H9 (cell line): ENCODE measurements around the gene SMPX. TPM values are rescaled to one million over a fixed set of nuclear protein-coding genes. Genes with fewer than 3 reads are reported as not detected.
"Not testable (repeated sequence)": the region's sequence is repeated elsewhere in the genome, so short reads cannot be mapped to it uniquely, and the experiment has no call there.

Experiments used
- DNase-seq: peaks from one replicate; pipeline ENCODE4 v3.0.0-alpha.2; 2017
- H2AFZ ChIP-seq: one replicate; pipeline ENCODE4 v1.6.1; 2013; ENCODE audit warnings: mild to moderate bottlenecking, low read length, control low read depth, moderate library complexity
- H2AK5ac ChIP-seq: 2 replicates; pipeline ENCODE4 v1.6.1; 2013; ENCODE audit warnings: low read length, control low read depth, mixed read lengths; ENCODE audit not compliant: insufficient read length
- H2BK120ac ChIP-seq: one replicate; pipeline ENCODE4 v1.6.1; 2013; ENCODE audit warnings: low read depth, mild to moderate bottlenecking, low read length, control low read depth, inconsistent platforms; ENCODE audit not compliant: poor library complexity, severe bottlenecking
- H2BK12ac ChIP-seq: 2 replicates; pipeline ENCODE4 v1.6.1; 2013; ENCODE audit warnings: low read length, control low read depth, mixed read lengths, low read depth; ENCODE audit not compliant: insufficient read length
- H2BK15ac ChIP-seq: 2 replicates; pipeline ENCODE4 v1.6.1; 2013; ENCODE audit warnings: low read depth, low read length, control low read depth
- H2BK20ac ChIP-seq: one replicate; pipeline ENCODE4 v1.6.1; 2013; ENCODE audit warnings: low read depth, mild to moderate bottlenecking, low read length, control low read depth, inconsistent platforms; ENCODE audit not compliant: poor library complexity, severe bottlenecking
- H2BK5ac ChIP-seq: 2 replicates; pipeline ENCODE4 v1.6.1; 2013; ENCODE audit warnings: low read length, control low read depth, mixed read lengths; ENCODE audit not compliant: insufficient read length
- H3K14ac ChIP-seq: 2 replicates; pipeline ENCODE4 v1.6.1; 2013; ENCODE audit warnings: low read length, control low read depth; ENCODE audit not compliant: insufficient read depth
- H3K18ac ChIP-seq: 2 replicates; pipeline ENCODE4 v1.6.1; 2013; ENCODE audit warnings: low read depth, mild to moderate bottlenecking, mixed read lengths, low read length, control low read depth; ENCODE audit not compliant: insufficient read length
- H3K23ac ChIP-seq: 2 replicates; pipeline ENCODE4 v1.6.1; 2013; ENCODE audit warnings: low read length, control low read depth, mixed read lengths, low read depth; ENCODE audit not compliant: insufficient read length
- H3K23me2 ChIP-seq: 2 replicates; pipeline ENCODE4 v1.6.1; 2013; ENCODE audit warnings: low read depth, mild to moderate bottlenecking, mixed read lengths, low read length, control low read depth; ENCODE audit not compliant: insufficient read length, poor library complexity, severe bottlenecking
- H3K27ac ChIP-seq: 2 replicates; pipeline ENCODE4 v1.5.1; 2013; ENCODE audit warnings: low read length, control low read depth, mixed read lengths, low read depth; ENCODE audit not compliant: insufficient read length
- H3K27me3 ChIP-seq: 2 replicates; pipeline ENCODE4 v1.6.1; 2013; ENCODE audit warnings: low read length, control low read depth, inconsistent platforms; ENCODE audit not compliant: insufficient read depth
- H3K4ac ChIP-seq: 2 replicates; pipeline ENCODE4 v1.6.1; 2013; ENCODE audit warnings: low read depth, mild to moderate bottlenecking, control low read depth, inconsistent platforms, low read length, moderate library complexity
- H3K4me1 ChIP-seq: 2 replicates; pipeline ENCODE4 v1.6.1; 2013; ENCODE audit warnings: low read length, control low read depth, inconsistent platforms; ENCODE audit not compliant: insufficient read depth
- H3K4me2 ChIP-seq: 2 replicates; pipeline ENCODE4 v1.6.1; 2013; ENCODE audit warnings: low read length, control low read depth, mixed read lengths; ENCODE audit not compliant: insufficient read length, insufficient read depth
- H3K56ac ChIP-seq: 2 replicates; pipeline ENCODE4 v1.6.1; 2013; ENCODE audit warnings: low read depth, mild to moderate bottlenecking, mixed read lengths, low read length, control low read depth; ENCODE audit not compliant: insufficient read length
- H3K79me1 ChIP-seq: 2 replicates; pipeline ENCODE4 v1.6.1; 2013; ENCODE audit warnings: low read depth, mild to moderate bottlenecking, moderate library complexity, low read length, control low read depth, inconsistent platforms; ENCODE audit not compliant: insufficient read depth, poor library complexity, severe bottlenecking
- H3K79me2 ChIP-seq: 2 replicates; pipeline ENCODE4 v1.6.1; 2013; ENCODE audit warnings: low read length, control low read depth, inconsistent platforms; ENCODE audit not compliant: insufficient read depth
- H3K9ac ChIP-seq: 2 replicates; pipeline ENCODE4 v1.6.1; 2013; ENCODE audit warnings: low read length, control low read depth, mixed read lengths; ENCODE audit not compliant: insufficient read length; ENCODE audit errors: extremely low read depth
- H3K9me3 ChIP-seq: one replicate; pipeline ENCODE4 v1.6.1; 2013; ENCODE audit warnings: low read depth, low read length, inconsistent platforms; ENCODE audit not compliant: control insufficient read depth
- H3T11ph ChIP-seq: one replicate; pipeline ENCODE4 v1.6.1; 2013; ENCODE audit warnings: mild to moderate bottlenecking, low read length, control low read depth, inconsistent platforms
- H4K20me1 ChIP-seq: one replicate; pipeline ENCODE4 v1.6.1; 2013; ENCODE audit not compliant: control insufficient read depth, insufficient read length, insufficient read depth
- H4K5ac ChIP-seq: 2 replicates; pipeline ENCODE4 v1.6.1; 2013; ENCODE audit warnings: low read depth, mild to moderate bottlenecking, mixed read lengths, low read length, control low read depth; ENCODE audit not compliant: insufficient read length
- H4K8ac ChIP-seq: replicated peaks from 2 replicates; pipeline ENCODE4 v1.6.1; 2013; ENCODE audit warnings: low read length, control low read depth, mixed read lengths, low read depth; ENCODE audit not compliant: insufficient read length
- H4K91ac ChIP-seq: 2 replicates; pipeline ENCODE4 v1.6.1; 2013; ENCODE audit warnings: low read depth, mild to moderate bottlenecking, moderate library complexity, mixed read lengths, low read length, control low read depth; ENCODE audit not compliant: insufficient read length
- H3K27ac Mint-ChIP-seq, 3 experiments: 2 replicates in 2 of 3; 3 replicates in 1 of 3; pipeline ENCODE4 v1.8.0; 2020 to 2021; ENCODE audit warnings: mixed read lengths in 3 of 3, mild to moderate bottlenecking in 1 of 3, moderate library complexity in 1 of 3
- H3K27me3 Mint-ChIP-seq: 2 replicates; pipeline ENCODE4 v1.8.0; 2021; ENCODE audit warnings: low read depth, mild to moderate bottlenecking, moderate library complexity, mixed read lengths
- H3K36me3 Mint-ChIP-seq, 3 experiments: 2 replicates in 2 of 3; 3 replicates in 1 of 3; pipeline ENCODE4 v1.8.0; 2020 to 2021; ENCODE audit warnings: low read depth in 3 of 3, mixed read lengths in 3 of 3; ENCODE audit not compliant: insufficient read depth in 1 of 3
- H3K4me1 Mint-ChIP-seq, 2 experiments: 2 replicates each; pipeline ENCODE4 v1.8.0; 2020; ENCODE audit warnings: mixed read lengths in 2 of 2
- H3K4me3 Mint-ChIP-seq, 2 experiments: 2 replicates in 1 of 2; 3 replicates in 1 of 2; pipeline ENCODE4 v1.8.0; 2020 to 2021; ENCODE audit warnings: mild to moderate bottlenecking in 2 of 2, mixed read lengths in 2 of 2, moderate library complexity in 1 of 2
- H3K9me3 Mint-ChIP-seq, 2 experiments: 2 replicates in 1 of 2; 3 replicates in 1 of 2; pipeline ENCODE4 v1.8.0; 2020; ENCODE audit warnings: mild to moderate bottlenecking in 2 of 2, mixed read lengths in 2 of 2, moderate library complexity in 1 of 2
- WGBS: extraction: QIAGEN DNeasy Blood & Tissue Kit; methylation state at CpG from one replicate; pipeline ENCODE4 v1.1.7; 2013; ENCODE audit warnings: missing lambda C conversion rate, low lambda C conversion rate, mixed read lengths; ENCODE audit not compliant: insufficient read length; ENCODE audit errors: extremely low coverage; 5-methylcytosine and 5-hydroxymethylcytosine counted together
- total RNA-seq: library from RNA; stranded (reverse); gene quantifications from 2 replicates; pipeline ENCODE4 v1.2.1, GENCODE V29; 2021
- TF ChIP-seq, protein P1 (sequence below): fragments of 200-600 bp; sonication (generic); conservative IDR thresholded peaks from 3 replicates; pipeline ENCODE4 v1.8.0; 2021; ENCODE audit warnings: antibody characterized with exemption, mild to moderate bottlenecking

The SMPX gene
- total RNA-seq, 1 experiment from 2014 or later: not detected

- Histone ChIP-seq H3K4me1 (peaks cover 9% of the 10 kb centered on the region; the same call in 1 of the 2 replicates), H3K27me3 (no peaks in the 10 kb centered on the region), H3K14ac (no peak overlapping the region), H2BK12ac (no peak overlapping the region), H3K4me2 (no peak overlapping the region), H2BK5ac (no peak overlapping the region), H3K23ac (no peak overlapping the region), H2BK15ac (no peak overlapping the region), H3K9ac (no peak overlapping the region), H2AFZ (no peak overlapping the region), H3K18ac (no peak overlapping the region), H4K5ac (no peak overlapping the region), H2BK120ac (no peak overlapping the region), H3K56ac (no peak overlapping the region), H3K27ac (no peak overlapping the region), H4K20me1 (no peaks in the 10 kb centered on the region), H3K9me3 (no peaks in the 10 kb centered on the region), H3K4ac (no peak overlapping the region), H4K91ac (no peak overlapping the region), H4K8ac (no peak overlapping the region), H3K79me2 (no peaks in the 10 kb centered on the region), H2BK20ac (no peak overlapping the region), H2AK5ac (no peak overlapping the region), H3K79me1 (no peaks in the 10 kb centered on the region), H3K23me2 (no peaks in the 10 kb centered on the region), H3T11ph (no peak overlapping the region)
- Mint-ChIP-seq H3K9me3 (peaks cover 0 to 28% of the 10 kb centered on the region in 2 experiments; a peak in 3 of 5 replicates), H3K36me3 (no peaks in the 10 kb centered on the region; a peak in 1 of 7 replicates), H3K27me3 (no peaks in the 10 kb centered on the region), H3K4me1 (peaks cover 21 to 30% of the 10 kb centered on the region in 2 experiments), H3K27ac (peak overlapping the region in 1 of 3 experiments; percentile 91; a peak in 2 of 7 replicates), H3K4me3 (no peak overlapping the region)
- no peak for DNase-seq
- TF ChIP-seq, protein P1, sequence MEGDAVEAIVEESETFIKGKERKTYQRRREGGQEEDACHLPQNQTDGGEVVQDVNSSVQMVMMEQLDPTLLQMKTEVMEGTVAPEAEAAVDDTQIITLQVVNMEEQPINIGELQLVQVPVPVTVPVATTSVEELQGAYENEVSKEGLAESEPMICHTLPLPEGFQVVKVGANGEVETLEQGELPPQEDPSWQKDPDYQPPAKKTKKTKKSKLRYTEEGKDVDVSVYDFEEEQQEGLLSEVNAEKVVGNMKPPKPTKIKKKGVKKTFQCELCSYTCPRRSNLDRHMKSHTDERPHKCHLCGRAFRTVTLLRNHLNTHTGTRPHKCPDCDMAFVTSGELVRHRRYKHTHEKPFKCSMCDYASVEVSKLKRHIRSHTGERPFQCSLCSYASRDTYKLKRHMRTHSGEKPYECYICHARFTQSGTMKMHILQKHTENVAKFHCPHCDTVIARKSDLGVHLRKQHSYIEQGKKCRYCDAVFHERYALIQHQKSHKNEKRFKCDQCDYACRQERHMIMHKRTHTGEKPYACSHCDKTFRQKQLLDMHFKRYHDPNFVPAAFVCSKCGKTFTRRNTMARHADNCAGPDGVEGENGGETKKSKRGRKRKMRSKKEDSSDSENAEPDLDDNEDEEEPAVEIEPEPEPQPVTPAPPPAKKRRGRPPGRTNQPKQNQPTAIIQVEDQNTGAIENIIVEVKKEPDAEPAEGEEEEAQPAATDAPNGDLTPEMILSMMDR: no peak
- WGBS: no CpG with 5 or more reads among the region's 1 CpG
Observed at GRCh38 chrX:21778236-21778635, 20.3 kb upstream of the SMPX start.

GRCh38 chrX:21775128-21775527, 17.2 kb upstream of the SMPX start:
- Mint-ChIP-seq H3K9me3 (peaks cover 8 to 38% of the 10 kb centered on the region in 2 experiments), H3K27ac (peak overlapping the region in 1 of 3 experiments; percentile 76; a peak in 1 of 7 replicates), H3K4me1 (peaks cover 36 to 49% of the 10 kb centered on the region in 2 experiments)
- H3K27me3 Mint-ChIP-seq, DNase-seq, H3K14ac ChIP-seq, H3K18ac ChIP-seq, H4K20me1 ChIP-seq, H3K4ac ChIP-seq, H3K4me2 ChIP-seq, H3K4me3 Mint-ChIP-seq, H3K36me3 Mint-ChIP-seq, H2AFZ ChIP-seq, H3K27ac ChIP-seq, H4K8ac ChIP-seq, H3K79me2 ChIP-seq, H3K56ac ChIP-seq, H3K27me3 ChIP-seq, H3T11ph ChIP-seq, H3K79me1 ChIP-seq, H3K23ac ChIP-seq, H2BK120ac ChIP-seq, H2BK5ac ChIP-seq, H3K9me3 ChIP-seq, H2BK15ac ChIP-seq, H2BK12ac ChIP-seq, H3K23me2 ChIP-seq, H3K9ac ChIP-seq, H2BK20ac ChIP-seq, H2AK5ac ChIP-seq, H4K5ac ChIP-seq, H4K91ac ChIP-seq: not testable (repeated sequence)
- peaks cover 12% of the 10 kb centered on the region; the same call in 1 of the 2 replicates for H3K4me1 ChIP-seq
